ENCODE data around the gene OR5B17. TPM values are rescaled to one million over a fixed set of nuclear protein-coding genes. Genes with fewer than 3 reads are reported as not detected.

OR5B17 gene
- total and polyA plus RNA-seq, 10 of the 15 experiments (the other 5 are each of a cell fraction or from before 2014, with no cell fraction given) = not detected

DNA sequence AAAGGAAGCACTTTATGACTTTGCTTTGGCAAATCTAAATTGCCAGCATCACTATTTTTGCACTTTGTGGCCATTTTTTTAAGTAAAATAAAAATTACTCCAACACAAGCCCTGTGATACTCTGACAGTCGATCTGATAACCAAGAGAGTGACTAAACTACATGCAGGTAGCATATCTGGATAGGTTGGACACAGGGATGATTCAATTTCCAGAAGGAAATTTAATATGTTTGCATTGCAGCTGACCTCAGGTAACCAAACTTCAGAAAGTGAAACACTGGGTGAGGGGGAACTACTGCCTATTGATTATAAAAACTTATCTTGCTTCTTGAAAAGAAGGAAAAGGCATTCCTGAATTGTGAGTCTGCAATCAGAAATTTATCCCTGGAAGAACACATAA lies 33.9 kb upstream of the OR5B17 start:
- SMC1A ChIA-PET (ENCODE audit: uncharacterized antibody, unreplicated experiment) = interaction anchor here (0.6 kb wide), 1 partner anchor 1064 kb away, joined by 3 read pairs; no protein-coding TSS in a partner anchor
- H3K4me3 ChIP-seq = no peak overlapping the region
- no peaks in the 10 kb centered on the region; the same call in 2 of the 3 replicates for H3K9me3 ChIP-seq (replicated peaks; ENCODE audit: control insufficient read depth, insufficient read depth, low read length)
- H3K27ac ChIP-seq (ENCODE audit: control insufficient read depth, insufficient read depth) = no peak overlapping the region
- H2AFZ ChIP-seq (ENCODE audit: control insufficient read depth, low read depth, low read length) = no peak overlapping the region
- no TSS peak for BruUV-seq (replicated peaks)
- CTCF ChIA-PET = no interaction called here
- no peak overlapping the region for H3K4me2 ChIP-seq (ENCODE audit: control insufficient read depth, insufficient read depth)
- POLR2A ChIA-PET = no interaction called here
- ATAC-seq = no peak
- DNase-seq (ENCODE audit: low read depth, low spot score) = no peak
- WGBS (ENCODE audit: insufficient coverage, insufficient replicate concordance, low lambda C conversion rate, missing lambda C conversion rate) = 0% methylated on average over 1 of the region's 1 CpG
- RAD21 ChIA-PET (ENCODE audit: unreplicated experiment) = no interaction called here
- H3K4me1 ChIP-seq (ENCODE audit: control insufficient read depth, insufficient read depth, low read length) = no peaks in the 10 kb centered on the region
- H3K9ac ChIP-seq (ENCODE audit: control insufficient read depth, insufficient read depth, low read length) = no peak overlapping the region
- no peaks in the 10 kb centered on the region for H3K27me3 ChIP-seq (replicated peaks in 1 of 2; ENCODE audit: control insufficient read depth in 2 of 2, insufficient read depth in 2 of 2, low read length in 1 of 2)
- TF ChIP-seq JUND (IDR thresholded peaks at IDR 0.05; ENCODE audit: low read depth, low read length) (no peak), TARDBP (IDR thresholded peaks at IDR 0.05; ENCODE audit: borderline replicate concordance) (no peak), KDM1A (IDR thresholded peaks at IDR 0.05; ENCODE audit: borderline replicate concordance) (no peak), IKZF1 (conservative IDR thresholded peaks at IDR 0.05) (no peak), RFX5 (IDR thresholded peaks at IDR 0.05; ENCODE audit: low read depth, low read length) (no peak), POU2F2 (IDR thresholded peaks at IDR 0.05; ENCODE audit: borderline replicate concordance, low read depth, low read length) (no peak), LARP7 (IDR thresholded peaks at IDR 0.05) (no peak), SMC3 (IDR thresholded peaks at IDR 0.05; ENCODE audit: borderline replicate concordance, low read length) (no peak), STAT1 (conservative IDR thresholded peaks at IDR 0.05) (no peak), IKZF2 (IDR thresholded peaks at IDR 0.05) (no peak), EZH2 (IDR thresholded peaks at IDR 0.05; ENCODE audit: borderline replicate concordance, control insufficient read depth, low read depth, low read length) (no peak), SMAD5 (IDR thresholded peaks at IDR 0.05; ENCODE audit: low read depth) (no peak)
- TF ChIP-seq, protein P1, sequence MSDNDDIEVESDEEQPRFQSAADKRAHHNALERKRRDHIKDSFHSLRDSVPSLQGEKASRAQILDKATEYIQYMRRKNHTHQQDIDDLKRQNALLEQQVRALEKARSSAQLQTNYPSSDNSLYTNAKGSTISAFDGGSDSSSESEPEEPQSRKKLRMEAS (IDR thresholded peaks at IDR 0.05; ENCODE audit: low read depth, low read length) = no peak
- TF ChIP-seq, protein P2, sequence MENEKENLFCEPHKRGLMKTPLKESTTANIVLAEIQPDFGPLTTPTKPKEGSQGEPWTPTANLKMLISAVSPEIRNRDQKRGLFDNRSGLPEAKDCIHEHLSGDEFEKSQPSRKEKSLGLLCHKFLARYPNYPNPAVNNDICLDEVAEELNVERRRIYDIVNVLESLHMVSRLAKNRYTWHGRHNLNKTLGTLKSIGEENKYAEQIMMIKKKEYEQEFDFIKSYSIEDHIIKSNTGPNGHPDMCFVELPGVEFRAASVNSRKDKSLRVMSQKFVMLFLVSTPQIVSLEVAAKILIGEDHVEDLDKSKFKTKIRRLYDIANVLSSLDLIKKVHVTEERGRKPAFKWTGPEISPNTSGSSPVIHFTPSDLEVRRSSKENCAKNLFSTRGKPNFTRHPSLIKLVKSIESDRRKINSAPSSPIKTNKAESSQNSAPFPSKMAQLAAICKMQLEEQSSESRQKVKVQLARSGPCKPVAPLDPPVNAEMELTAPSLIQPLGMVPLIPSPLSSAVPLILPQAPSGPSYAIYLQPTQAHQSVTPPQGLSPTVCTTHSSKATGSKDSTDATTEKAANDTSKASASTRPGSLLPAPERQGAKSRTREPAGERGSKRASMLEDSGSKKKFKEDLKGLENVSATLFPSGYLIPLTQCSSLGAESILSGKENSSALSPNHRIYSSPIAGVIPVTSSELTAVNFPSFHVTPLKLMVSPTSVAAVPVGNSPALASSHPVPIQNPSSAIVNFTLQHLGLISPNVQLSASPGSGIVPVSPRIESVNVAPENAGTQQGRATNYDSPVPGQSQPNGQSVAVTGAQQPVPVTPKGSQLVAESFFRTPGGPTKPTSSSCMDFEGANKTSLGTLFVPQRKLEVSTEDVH (IDR thresholded peaks at IDR 0.05; ENCODE audit: low read depth, partially characterized antibody) = no peak
- TF ChIP-seq, protein P3, sequence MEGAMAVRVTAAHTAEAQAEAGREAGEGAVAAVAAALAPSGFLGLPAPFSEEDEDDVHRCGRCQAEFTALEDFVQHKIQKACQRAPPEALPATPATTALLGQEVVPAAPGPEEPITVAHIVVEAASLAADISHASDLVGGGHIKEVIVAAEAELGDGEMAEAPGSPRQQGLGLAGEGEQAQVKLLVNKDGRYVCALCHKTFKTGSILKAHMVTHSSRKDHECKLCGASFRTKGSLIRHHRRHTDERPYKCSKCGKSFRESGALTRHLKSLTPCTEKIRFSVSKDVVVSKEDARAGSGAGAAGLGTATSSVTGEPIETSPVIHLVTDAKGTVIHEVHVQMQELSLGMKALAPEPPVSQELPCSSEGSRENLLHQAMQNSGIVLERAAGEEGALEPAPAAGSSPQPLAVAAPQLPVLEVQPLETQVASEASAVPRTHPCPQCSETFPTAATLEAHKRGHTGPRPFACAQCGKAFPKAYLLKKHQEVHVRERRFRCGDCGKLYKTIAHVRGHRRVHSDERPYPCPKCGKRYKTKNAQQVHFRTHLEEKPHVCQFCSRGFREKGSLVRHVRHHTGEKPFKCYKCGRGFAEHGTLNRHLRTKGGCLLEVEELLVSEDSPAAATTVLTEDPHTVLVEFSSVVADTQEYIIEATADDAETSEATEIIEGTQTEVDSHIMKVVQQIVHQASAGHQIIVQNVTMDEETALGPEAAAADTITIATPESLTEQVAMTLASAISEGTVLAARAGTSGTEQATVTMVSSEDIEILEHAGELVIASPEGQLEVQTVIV (IDR thresholded peaks at IDR 0.05; ENCODE audit: borderline replicate concordance, partially characterized antibody) = no peak
- H3K36me3 ChIP-seq (ENCODE audit: control insufficient read depth in 2 of 2, insufficient read depth in 2 of 2, low read length in 1 of 2) = no peaks in the 10 kb centered on the region
- no peaks in the 10 kb centered on the region for H4K20me1 ChIP-seq (ENCODE audit: control insufficient read depth, insufficient read depth)
- H3K79me2 ChIP-seq (ENCODE audit: control insufficient read depth, insufficient read depth, low read length) = no peaks in the 10 kb centered on the region
- FAIRE-seq = no peak
- in situ Hi-C loops (cut with MboI) (no loop called here), intact Hi-C loops (cut with micrococcal nuclease; ENCODE audit: unreplicated experiment) (no loop called here)

Measured in GM12878 (cell line).